Measurements from ENCODE around the gene WDR5. TPM values are rescaled to one million over a fixed set of nuclear protein-coding genes. Genes with fewer than 3 reads are reported as not detected.
A peak's percentile ranks its signal among the peaks of the same experiment; 100 is the strongest.

Gene WDR5
- polyA plus RNA-seq, 2 of the 4 experiments (the other 2 are of a cell fraction) = 37.9 to 46.0 TPM

DNA sequence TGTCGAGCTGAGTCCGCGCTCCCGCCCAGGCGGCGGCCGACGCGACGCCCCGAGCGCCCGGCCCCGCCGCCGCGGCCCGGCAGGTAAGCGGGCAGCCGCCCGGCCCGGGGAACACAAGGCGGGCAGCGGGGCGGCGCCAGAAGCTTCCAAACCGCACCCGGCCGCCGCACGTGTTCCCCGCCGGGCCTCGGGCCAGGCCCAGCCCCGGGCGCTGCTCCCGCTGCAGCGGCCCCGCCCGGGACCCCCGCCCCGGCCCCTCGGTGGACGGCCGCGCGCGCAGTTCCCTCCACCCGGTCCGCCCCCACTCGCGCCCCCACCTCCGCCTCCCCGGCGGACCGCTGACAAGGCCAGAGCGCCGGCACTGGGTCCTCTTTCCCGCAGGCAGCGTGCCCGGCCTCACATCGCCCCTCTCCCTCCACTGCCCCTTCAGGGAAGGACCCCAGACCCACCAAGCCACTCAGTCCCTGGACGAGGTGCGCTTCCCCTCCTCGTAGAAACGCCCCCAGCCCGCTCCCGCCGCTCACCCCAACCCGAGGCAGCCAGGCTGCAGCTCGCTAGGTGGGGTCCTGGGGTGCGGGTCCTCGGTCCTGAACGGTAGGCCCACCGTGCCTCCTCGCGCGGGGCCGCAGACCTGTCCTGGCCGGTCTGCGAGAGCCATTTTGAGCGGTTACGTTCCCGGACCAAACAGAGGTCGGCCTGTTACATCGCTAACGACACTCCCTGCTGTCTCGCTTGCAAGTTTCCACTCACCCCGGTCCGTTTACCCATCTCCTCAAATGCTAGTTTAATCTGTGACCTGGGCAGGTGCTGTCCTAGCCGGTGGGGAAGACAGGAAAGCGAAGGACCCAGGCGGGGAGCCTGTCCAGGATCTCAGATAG, 475 bp downstream of the WDR5 start (continued):
- TF ChIP-seq, protein P1, sequence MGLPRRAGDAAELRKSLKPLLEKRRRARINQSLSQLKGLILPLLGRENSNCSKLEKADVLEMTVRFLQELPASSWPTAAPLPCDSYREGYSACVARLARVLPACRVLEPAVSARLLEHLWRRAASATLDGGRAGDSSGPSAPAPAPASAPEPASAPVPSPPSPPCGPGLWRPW (IDR thresholded peaks at IDR 0.05) = no peak
- no peak for TF ChIP-seq NPAS2 (CRISPR knock-in tag; IDR thresholded peaks at IDR 0.05; ENCODE audit: borderline replicate concordance)
- TF ChIP-seq FOXS1 (CRISPR knock-in tag; IDR thresholded peaks at IDR 0.05) = no peak
- TF ChIP-seq SMC3 (IDR thresholded peaks at IDR 0.05) = no peak

DNA sequence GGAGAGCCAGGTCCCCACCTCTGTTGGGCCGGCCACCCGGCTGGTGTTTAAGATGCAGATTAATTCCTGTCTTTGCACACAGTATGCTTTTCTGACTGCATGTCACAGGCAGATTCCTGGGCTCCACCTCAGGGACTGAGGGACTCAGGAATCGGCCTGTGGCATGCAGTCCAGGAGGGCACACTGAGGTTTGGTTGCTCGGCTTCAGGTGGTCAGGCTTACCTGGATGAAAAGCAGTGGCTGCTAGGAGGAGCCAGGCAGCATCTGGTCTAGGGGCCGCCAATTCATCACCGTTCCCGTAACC, 1.1 kb downstream of the WDR5 start:
- Histone ChIP-seq H3K4me2 (peak overlapping the region; percentile 93), H3K27ac (peak overlapping the region; percentile 94 to 97), H3K4me3 (peak overlapping the region; percentile 86), H3K4me1 (peaks cover 29% of the 10 kb centered on the region), H3K9me3 (no peaks in the 10 kb centered on the region)
- no peak for TF ChIP-seq NPAS2 (CRISPR knock-in tag; IDR thresholded peaks at IDR 0.05; ENCODE audit: borderline replicate concordance)
- TF ChIP-seq MAZ (IDR thresholded peaks at IDR 0.05; ENCODE audit: borderline replicate concordance, low read depth, low read length) = no peak
- no peak for TF ChIP-seq CBX2 (IDR thresholded peaks at IDR 0.05; ENCODE audit: borderline replicate concordance, low read depth)
- no peak for TF ChIP-seq GATA3 (IDR thresholded peaks at IDR 0.05; ENCODE audit: borderline replicate concordance)
- no peak for TF ChIP-seq NR3C1 (IDR thresholded peaks at IDR 0.05)
- TF ChIP-seq EHMT2 (IDR thresholded peaks at IDR 0.05; ENCODE audit: low read depth) = no peak
- TF ChIP-seq PHF8 (IDR thresholded peaks at IDR 0.05; ENCODE audit: borderline replicate concordance, low read depth) = no peak
- no peak for TF ChIP-seq CHD4 (IDR thresholded peaks at IDR 0.05; ENCODE audit: borderline replicate concordance)
- TF ChIP-seq HOXA7 (CRISPR knock-in tag; IDR thresholded peaks at IDR 0.05) = no peak
- TF ChIP-seq, protein P2, sequence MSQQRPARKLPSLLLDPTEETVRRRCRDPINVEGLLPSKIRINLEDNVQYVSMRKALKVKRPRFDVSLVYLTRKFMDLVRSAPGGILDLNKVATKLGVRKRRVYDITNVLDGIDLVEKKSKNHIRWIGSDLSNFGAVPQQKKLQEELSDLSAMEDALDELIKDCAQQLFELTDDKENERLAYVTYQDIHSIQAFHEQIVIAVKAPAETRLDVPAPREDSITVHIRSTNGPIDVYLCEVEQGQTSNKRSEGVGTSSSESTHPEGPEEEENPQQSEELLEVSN (IDR thresholded peaks at IDR 0.05; ENCODE audit: borderline replicate concordance, low read depth) = no peak
- TF ChIP-seq, protein P3, sequence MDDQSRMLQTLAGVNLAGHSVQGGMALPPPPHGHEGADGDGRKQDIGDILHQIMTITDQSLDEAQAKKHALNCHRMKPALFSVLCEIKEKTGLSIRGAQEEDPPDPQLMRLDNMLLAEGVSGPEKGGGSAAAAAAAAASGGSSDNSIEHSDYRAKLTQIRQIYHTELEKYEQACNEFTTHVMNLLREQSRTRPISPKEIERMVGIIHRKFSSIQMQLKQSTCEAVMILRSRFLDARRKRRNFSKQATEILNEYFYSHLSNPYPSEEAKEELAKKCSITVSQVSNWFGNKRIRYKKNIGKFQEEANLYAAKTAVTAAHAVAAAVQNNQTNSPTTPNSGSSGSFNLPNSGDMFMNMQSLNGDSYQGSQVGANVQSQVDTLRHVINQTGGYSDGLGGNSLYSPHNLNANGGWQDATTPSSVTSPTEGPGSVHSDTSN (IDR thresholded peaks at IDR 0.05) = no peak
- no peak for TF ChIP-seq BHLHE40 (IDR thresholded peaks at IDR 0.05; ENCODE audit: low read depth, low read length)
- no peak for TF ChIP-seq SREBF2 (IDR thresholded peaks at IDR 0.05)
- TF ChIP-seq, protein P4, sequence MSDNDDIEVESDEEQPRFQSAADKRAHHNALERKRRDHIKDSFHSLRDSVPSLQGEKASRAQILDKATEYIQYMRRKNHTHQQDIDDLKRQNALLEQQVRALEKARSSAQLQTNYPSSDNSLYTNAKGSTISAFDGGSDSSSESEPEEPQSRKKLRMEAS (IDR thresholded peaks at IDR 0.05) = no peak
- TF ChIP-seq SMC3 (IDR thresholded peaks at IDR 0.05) = no peak
- TF ChIP-seq, protein P1 (IDR thresholded peaks at IDR 0.05) = no peak
- TF ChIP-seq FOSL2 (IDR thresholded peaks at IDR 0.05) = no peak
- TF ChIP-seq FOSL2 (CRISPR knock-in tag; IDR thresholded peaks at IDR 0.05) = no peak
- TF ChIP-seq ZNF302 (CRISPR knock-in tag; IDR thresholded peaks at IDR 0.05) = no peak
- no peak for TF ChIP-seq HOXB13 (CRISPR knock-in tag; IDR thresholded peaks at IDR 0.05; ENCODE audit: low read depth)
- TF ChIP-seq HOXB5 (CRISPR knock-in tag; IDR thresholded peaks at IDR 0.05) = no peak
- POLR2A ChIA-PET = no interaction called here
- WGBS (ENCODE audit: missing lambda C conversion rate) = 54% methylated on average over 6 of the region's 7 CpGs
- CTCF ChIA-PET = no interaction called here
- no peak for FAIRE-seq
- no peak for DNase-seq (ENCODE audit: low read depth in 1 of 2, low spot score in 1 of 2)
- no peak for ATAC-seq

DNA sequence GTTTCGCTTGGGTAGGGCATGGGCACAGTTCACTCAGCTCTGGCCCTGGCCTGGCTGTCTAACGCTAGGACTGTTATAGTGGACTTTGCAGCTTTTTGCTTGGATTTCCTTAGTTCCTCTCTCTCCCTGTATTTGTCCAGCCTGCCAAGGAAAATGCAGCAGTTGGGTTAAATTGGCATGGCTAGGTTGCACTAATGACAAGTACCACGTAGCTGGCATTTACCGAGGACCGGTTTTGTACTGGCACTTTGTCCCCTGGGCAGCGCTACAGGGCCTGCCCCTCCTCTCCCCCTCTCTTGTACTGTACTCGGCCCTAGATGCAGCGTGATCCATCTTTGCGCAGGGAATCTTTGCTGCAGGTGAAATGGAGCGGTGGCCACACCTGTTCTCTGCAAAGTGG, 2.4 kb downstream of the WDR5 start:
- no peak overlapping the region for H3K4me3 ChIP-seq
- H3K4me2 ChIP-seq = peak overlapping the region; percentile 93
- TF ChIP-seq FOSB (CRISPR knock-in tag; IDR thresholded peaks at IDR 0.05) (no peak), HOXB13 (CRISPR knock-in tag; IDR thresholded peaks at IDR 0.05; ENCODE audit: low read depth) (no peak)
- POLR2A ChIA-PET = interaction anchor here (1.0 kb wide), 1 partner anchor 9 kb away, joined by 3 read pairs; no protein-coding TSS in a partner anchor
- no peaks in the 10 kb centered on the region for H3K9me3 ChIP-seq
- no peak for FAIRE-seq
- DNase-seq (ENCODE audit: low read depth in 1 of 2, low spot score in 1 of 2) = no peak
- 90% methylated on average over 10 of the region's 10 CpGs for WGBS (ENCODE audit: missing lambda C conversion rate)
- H3K27ac ChIP-seq = no peak overlapping the region
- no peak for ATAC-seq
- CTCF ChIA-PET = interaction anchor here (0.7 to 1.7 kb wide), 5 partner anchors 9 to 32 kb away, joined by 3 to 4 read pairs (median 3); no protein-coding TSS in a partner anchor
- peaks cover 29% of the 10 kb centered on the region for H3K4me1 ChIP-seq

All from A549 (cell line).